Thyroid gland (tissue), 4 donors: ENCODE data around the gene HLA-E.

ENCODE experiments used
- POLR2A ChIP-seq, 2 donors: fragments of 450-650 bp; IDR thresholded peaks; one replicate each; pipeline ENCODE4 v1.6.1; 2017; ENCODE audit warnings: antibody characterized with exemption in 2 of 2, mild to moderate bottlenecking in 2 of 2, moderate library complexity in 1 of 2
- TF ChIP-seq, protein P1 (sequence below), 6 experiments: fragments of 200-600 bp in 3 of 6; fragments of 450-650 bp in 3 of 6; sonication (generic) in 3 of 6; IDR thresholded peaks; one replicate each; pipeline ENCODE4 v1.5.1; 2016 to 2019; ENCODE audit warnings: antibody characterized with exemption in 6 of 6, mild to moderate bottlenecking in 2 of 6, inconsistent platforms in 1 of 6, moderate library complexity in 1 of 6

DNA sequence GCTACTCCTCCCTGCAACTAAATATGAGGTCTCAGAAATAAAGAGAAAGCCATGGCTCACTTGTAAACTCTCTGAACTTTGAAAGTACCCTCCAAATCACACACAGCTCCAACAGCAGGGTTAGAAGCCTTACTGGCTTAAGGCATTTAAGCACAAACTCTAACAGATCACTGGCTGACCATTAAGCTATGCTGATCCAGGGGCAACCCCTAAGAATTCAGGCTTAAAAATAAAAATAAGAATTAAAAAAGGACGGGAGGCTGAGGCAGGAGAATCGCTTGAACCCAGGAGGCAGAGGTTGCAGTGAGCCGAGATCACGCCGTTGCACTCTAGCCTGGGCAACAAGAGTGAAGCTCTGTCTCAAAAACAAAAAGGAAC, 21.8 kb downstream of the HLA-E start:
- TF ChIP-seq POLR2A (IDR thresholded peaks at IDR 0.05), result no peak
- TF ChIP-seq, protein P1, sequence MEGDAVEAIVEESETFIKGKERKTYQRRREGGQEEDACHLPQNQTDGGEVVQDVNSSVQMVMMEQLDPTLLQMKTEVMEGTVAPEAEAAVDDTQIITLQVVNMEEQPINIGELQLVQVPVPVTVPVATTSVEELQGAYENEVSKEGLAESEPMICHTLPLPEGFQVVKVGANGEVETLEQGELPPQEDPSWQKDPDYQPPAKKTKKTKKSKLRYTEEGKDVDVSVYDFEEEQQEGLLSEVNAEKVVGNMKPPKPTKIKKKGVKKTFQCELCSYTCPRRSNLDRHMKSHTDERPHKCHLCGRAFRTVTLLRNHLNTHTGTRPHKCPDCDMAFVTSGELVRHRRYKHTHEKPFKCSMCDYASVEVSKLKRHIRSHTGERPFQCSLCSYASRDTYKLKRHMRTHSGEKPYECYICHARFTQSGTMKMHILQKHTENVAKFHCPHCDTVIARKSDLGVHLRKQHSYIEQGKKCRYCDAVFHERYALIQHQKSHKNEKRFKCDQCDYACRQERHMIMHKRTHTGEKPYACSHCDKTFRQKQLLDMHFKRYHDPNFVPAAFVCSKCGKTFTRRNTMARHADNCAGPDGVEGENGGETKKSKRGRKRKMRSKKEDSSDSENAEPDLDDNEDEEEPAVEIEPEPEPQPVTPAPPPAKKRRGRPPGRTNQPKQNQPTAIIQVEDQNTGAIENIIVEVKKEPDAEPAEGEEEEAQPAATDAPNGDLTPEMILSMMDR (IDR thresholded peaks at IDR 0.05), result no peak
